Activated B cell treated with CpG ODN at 0.5 μM for 24 hours (primary cell): Measurements from ENCODE around the gene SAFB. TPM values are rescaled to one million over a fixed set of nuclear protein-coding genes. Genes with fewer than 3 reads are reported as not detected.

Source experiments
- ATAC-seq: fragments of 200-7000 bp; cut with Tn5 transposase; one replicate; pipeline ENCODE4 v1.10.0; 2021; ENCODE audit warnings: low read depth, mild to moderate bottlenecking, moderate library complexity
- CTCF ChIA-PET: fragments of 350-600 bp; sonication (Branson Sonifier 250); formaldehyde crosslinking; loops from one replicate; lab custom pipeline; 2021; ENCODE audit warnings: antibody characterized with exemption; lab: Charles Lee
- POLR2A ChIA-PET: fragments of 350-600 bp; sonication (Branson Sonifier 250); formaldehyde crosslinking; loops from one replicate; lab custom pipeline; 2021; ENCODE audit warnings: antibody characterized with exemption; lab: Charles Lee
- DNase-seq: peaks from one replicate; pipeline ENCODE4 v3.0.0; 2022
- H3K27ac Mint-ChIP-seq: one replicate; pipeline ENCODE4 v1.8.0; 2020; ENCODE audit warnings: mixed read lengths
- H3K27me3 Mint-ChIP-seq: one replicate; pipeline ENCODE4 v1.8.0; 2021; ENCODE audit warnings: mixed read lengths
- H3K36me3 Mint-ChIP-seq: one replicate; pipeline ENCODE4 v1.8.0; 2021; ENCODE audit warnings: low read depth, mixed read lengths
- H3K4me1 Mint-ChIP-seq: one replicate; pipeline ENCODE4 v1.8.0; 2021; ENCODE audit warnings: mixed read lengths
- H3K4me3 Mint-ChIP-seq: one replicate; pipeline ENCODE4 v1.8.0; 2020; ENCODE audit warnings: mild to moderate bottlenecking, mixed read lengths
- H3K9me3 Mint-ChIP-seq: one replicate; pipeline ENCODE4 v1.8.0; 2020; ENCODE audit warnings: mixed read lengths
- CTCF ChIP-seq: fragments of 200-600 bp; IDR thresholded peaks from one replicate; pipeline ENCODE4 v1.8.0; 2022; ENCODE audit warnings: antibody characterized with exemption, mild to moderate bottlenecking
- intact Hi-C: fragments of 100-400 bp; cut with micrococcal nuclease; formaldehyde crosslinking; loops from one replicate; pipeline ENCODE4 v1.15.1; 2024
- total RNA-seq: library from RNA; stranded (reverse); gene quantifications from 2 replicates; pipeline ENCODE4 v1.2.3, GENCODE V29; 2022

SAFB gene
- total RNA-seq, 1 donor from 2014 or later = 171 TPM

GRCh38 chr19:5579697-5580096 lies 43.2 kb upstream of the SAFB start:
- intact Hi-C loops = no loop called here
- DNase-seq (no peak), ATAC-seq (no peak)
- Mint-ChIP-seq H3K36me3 (peaks cover 13% of the 10 kb centered on the region), H3K27me3 (no peaks in the 10 kb centered on the region), H3K9me3 (no peaks in the 10 kb centered on the region), H3K4me3 (no peak overlapping the region), H3K27ac (no peak overlapping the region), H3K4me1 (peaks cover 8% of the 10 kb centered on the region)
- no peak for TF ChIP-seq CTCF
- ChIA-PET CTCF (interaction anchor here (0.7 kb wide), 1 partner anchor 379 kb away, joined by 3 read pairs; no protein-coding TSS in a partner anchor), POLR2A (no interaction called here)

GRCh38 chr19:5580161-5580571 lies 42.7 kb upstream of the SAFB start:
- POLR2A ChIA-PET = no interaction called here
- Mint-ChIP-seq H3K9me3 (no peaks in the 10 kb centered on the region), H3K36me3 (peaks cover 13% of the 10 kb centered on the region), H3K27me3 (no peaks in the 10 kb centered on the region), H3K27ac (no peak overlapping the region), H3K4me3 (no peak overlapping the region), H3K4me1 (peaks cover 8% of the 10 kb centered on the region)
- ATAC-seq (no peak), DNase-seq (no peak)
- CTCF ChIA-PET = interaction anchor here (0.7 kb wide), 2 partner anchors 26 to 379 kb away, joined by 3 read pairs; no protein-coding TSS in a partner anchor
- intact Hi-C loops = no loop called here
- TF ChIP-seq CTCF = no peak

GRCh38 chr19:5585461-5586299 lies 37.2 kb upstream of the SAFB start:
- no peak for DNase-seq
- peaks cover 12% of the 10 kb centered on the region for H3K4me1 Mint-ChIP-seq
- H3K36me3 Mint-ChIP-seq = peaks cover 59% of the 10 kb centered on the region
- peak overlapping the region; percentile 63 for H3K27ac Mint-ChIP-seq
- ChIA-PET CTCF (no interaction called here), POLR2A (interaction anchor here (1.4 kb wide), 1 partner anchor 454 kb away, joined by 3 read pairs; no protein-coding TSS in a partner anchor)
- intact Hi-C loops = no loop called here
- no peak for TF ChIP-seq CTCF
- no peak overlapping the region for H3K4me3 Mint-ChIP-seq
- ATAC-seq = peak; percentile 68
- H3K9me3 Mint-ChIP-seq = no peaks in the 10 kb centered on the region
- H3K27me3 Mint-ChIP-seq = no peaks in the 10 kb centered on the region

- ChIA-PET CTCF (no interaction called here), POLR2A (interaction anchor here (1.4 kb wide), 1 partner anchor 455 kb away, joined by 3 read pairs; no protein-coding TSS in a partner anchor)
- peaks cover 64% of the 10 kb centered on the region for H3K36me3 Mint-ChIP-seq
- H3K27me3 Mint-ChIP-seq = no peaks in the 10 kb centered on the region
- peaks cover 12% of the 10 kb centered on the region for H3K4me1 Mint-ChIP-seq
- DNase-seq (no peak), ATAC-seq (no peak)
- no peak for TF ChIP-seq CTCF
- no peak overlapping the region for H3K4me3 Mint-ChIP-seq
- H3K9me3 Mint-ChIP-seq = no peaks in the 10 kb centered on the region
- intact Hi-C loops = no loop called here
- H3K27ac Mint-ChIP-seq = no peak overlapping the region
Observed at GRCh38 chr19:5586300-5587070, 36.4 kb upstream of the SAFB start.

- no peak overlapping the region for H3K27ac Mint-ChIP-seq
- ATAC-seq = no peak
- CTCF ChIA-PET = no interaction called here
- no peaks in the 10 kb centered on the region for H3K9me3 Mint-ChIP-seq
- no peak for TF ChIP-seq CTCF
- DNase-seq = no peak
- peaks cover 68% of the 10 kb centered on the region for H3K36me3 Mint-ChIP-seq
- intact Hi-C loops = no loop called here
- no peaks in the 10 kb centered on the region for H3K27me3 Mint-ChIP-seq
- no peak overlapping the region for H3K4me3 Mint-ChIP-seq
- peaks cover 12% of the 10 kb centered on the region for H3K4me1 Mint-ChIP-seq
- POLR2A ChIA-PET = no interaction called here
Observed at GRCh38 chr19:5587071-5587455, 35.8 kb upstream of the SAFB start.
